ENCODE results near the gene PTGIS.

PTGIS gene

DNA sequence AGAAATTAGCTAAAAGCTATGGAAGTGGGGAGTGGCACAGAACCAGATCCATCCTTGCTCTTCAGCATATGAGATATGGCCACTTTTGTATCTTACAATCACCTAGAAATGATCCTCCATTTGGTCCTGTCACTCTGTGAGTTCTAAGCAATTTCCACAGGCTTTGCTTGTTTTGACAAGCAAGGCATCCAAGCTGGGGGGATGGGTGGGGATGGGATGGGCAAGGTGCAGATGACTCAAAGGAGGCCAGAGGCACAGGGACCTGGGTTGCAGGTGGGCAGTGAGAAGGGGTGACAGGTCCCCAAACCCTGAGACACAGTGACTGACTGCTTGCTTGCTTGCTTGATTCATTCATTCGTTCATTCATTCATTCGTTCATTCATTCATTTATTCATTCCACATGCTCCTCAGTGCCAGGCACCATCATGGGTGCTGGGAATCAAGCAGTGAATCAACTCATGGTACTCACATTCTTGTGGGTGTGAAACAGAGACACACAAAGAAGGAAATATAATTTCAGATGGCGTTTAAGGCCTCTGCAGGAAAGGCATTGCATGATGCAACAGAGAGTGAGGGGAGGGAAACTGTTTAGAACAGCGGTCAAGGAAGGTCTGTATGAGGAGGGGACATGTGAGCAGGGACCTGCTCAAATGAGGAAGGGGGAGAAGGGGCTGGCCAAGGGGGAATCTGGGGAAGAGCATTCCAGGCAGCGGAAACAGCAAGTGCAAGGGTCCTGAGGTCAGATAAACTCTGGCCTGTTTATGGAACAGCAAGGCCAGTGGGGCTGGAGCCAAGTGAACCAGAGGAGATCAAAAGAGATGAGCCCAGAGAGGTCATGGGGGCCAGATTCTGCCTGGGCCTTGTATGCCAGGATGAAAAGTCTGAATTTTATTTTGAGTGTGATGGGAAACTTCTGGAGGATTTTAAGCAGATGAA lies 88.9 kb downstream of the PTGIS start:
- H3K36me3 ChIP-seq (ENCODE audit: insufficient read depth, low read length) = no peaks in the 10 kb centered on the region
- H3K9me3 ChIP-seq (ENCODE audit: low read length) = no peaks in the 10 kb centered on the region
- H2AFZ ChIP-seq (ENCODE audit: low read depth, low read length) = no peak overlapping the region
- H3K4me1 ChIP-seq (ENCODE audit: insufficient read depth, low read length) = peaks cover 3% of the 10 kb centered on the region
- H3K4me3 ChIP-seq (ENCODE audit: low read length) = no peak overlapping the region
- no peaks in the 10 kb centered on the region for H3K27me3 ChIP-seq (ENCODE audit: insufficient read depth, low read length)

DNA sequence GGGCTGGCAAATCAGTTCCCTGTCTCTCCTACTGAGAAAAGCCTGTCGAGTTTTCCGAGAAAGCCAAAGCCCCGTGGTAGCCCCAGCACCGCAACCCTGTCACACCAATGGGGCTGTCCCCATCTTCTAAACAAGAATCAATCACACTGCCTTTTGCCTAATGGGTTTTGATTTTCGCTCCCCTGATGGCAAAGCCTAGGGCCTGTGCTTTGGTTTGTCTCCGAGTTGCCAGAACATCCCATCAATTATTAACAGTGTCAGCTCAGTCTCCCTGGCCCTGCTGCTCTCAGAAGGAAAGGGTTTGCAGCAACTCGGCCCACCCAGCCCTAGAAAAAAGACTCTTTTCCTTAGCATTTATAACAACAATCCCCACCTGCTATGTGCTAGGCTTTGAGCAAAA lies 89.7 kb downstream of the PTGIS start:
- Histone ChIP-seq H3K4me3 (ENCODE audit: low read length) (no peak overlapping the region), H2AFZ (ENCODE audit: low read depth, low read length) (no peak overlapping the region), H3K4me1 (ENCODE audit: insufficient read depth, low read length) (peaks cover 3% of the 10 kb centered on the region), H3K27me3 (ENCODE audit: insufficient read depth, low read length) (no peaks in the 10 kb centered on the region), H3K36me3 (ENCODE audit: insufficient read depth, low read length) (no peaks in the 10 kb centered on the region), H3K9me3 (ENCODE audit: low read length) (no peaks in the 10 kb centered on the region)

DNA sequence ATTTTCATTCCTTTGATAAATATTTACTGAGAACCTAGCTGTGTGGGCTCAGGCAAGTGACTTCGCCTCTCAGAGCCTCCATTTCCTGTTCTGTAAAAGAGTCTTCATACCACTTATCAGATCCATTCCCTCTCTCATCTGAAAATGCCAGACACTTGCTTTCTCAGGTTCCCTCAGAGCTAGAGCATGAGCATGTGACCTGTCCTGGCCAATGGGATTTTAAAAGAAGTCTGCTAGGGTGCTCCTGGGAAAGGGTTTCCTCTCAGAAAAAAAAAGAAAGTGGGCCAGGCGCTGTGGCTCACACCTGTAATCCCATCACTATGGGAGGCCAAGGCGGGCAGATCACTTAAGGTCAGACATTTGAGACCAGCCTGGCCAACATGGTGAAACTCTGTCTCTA lies 90.7 kb downstream of the PTGIS start:
- Histone ChIP-seq H3K36me3 (ENCODE audit: insufficient read depth, low read length) (no peaks in the 10 kb centered on the region), H2AFZ (ENCODE audit: low read depth, low read length) (no peak overlapping the region), H3K4me3 (ENCODE audit: low read length) (no peak overlapping the region), H3K9me3 (ENCODE audit: low read length) (no peaks in the 10 kb centered on the region), H3K4me1 (ENCODE audit: insufficient read depth, low read length) (no peaks in the 10 kb centered on the region), H3K27me3 (ENCODE audit: insufficient read depth, low read length) (no peaks in the 10 kb centered on the region)

DNA sequence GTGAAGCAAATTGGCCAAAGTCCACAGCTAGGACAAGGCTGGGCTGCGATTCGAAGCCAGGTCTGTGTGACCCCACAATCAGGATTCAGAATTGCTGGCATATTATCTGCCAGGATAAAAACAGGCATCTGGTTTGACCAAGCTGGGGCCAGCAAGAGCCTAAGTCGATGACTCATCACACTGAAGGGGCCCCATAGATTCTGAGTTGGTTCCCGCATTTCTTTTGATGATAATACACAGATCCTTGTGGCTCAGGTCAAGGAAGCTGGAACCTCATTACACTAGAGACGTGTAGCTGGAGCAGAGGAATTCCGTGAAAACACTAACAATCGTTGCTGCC lies 92.0 kb downstream of the PTGIS start:
- Histone ChIP-seq H3K27me3 (ENCODE audit: insufficient read depth, low read length) (no peaks in the 10 kb centered on the region), H3K4me3 (ENCODE audit: low read length) (no peak overlapping the region), H3K36me3 (ENCODE audit: insufficient read depth, low read length) (no peaks in the 10 kb centered on the region), H3K9me3 (ENCODE audit: low read length) (no peaks in the 10 kb centered on the region), H2AFZ (ENCODE audit: low read depth, low read length) (no peak overlapping the region), H3K4me1 (ENCODE audit: insufficient read depth, low read length) (no peaks in the 10 kb centered on the region)

DNA sequence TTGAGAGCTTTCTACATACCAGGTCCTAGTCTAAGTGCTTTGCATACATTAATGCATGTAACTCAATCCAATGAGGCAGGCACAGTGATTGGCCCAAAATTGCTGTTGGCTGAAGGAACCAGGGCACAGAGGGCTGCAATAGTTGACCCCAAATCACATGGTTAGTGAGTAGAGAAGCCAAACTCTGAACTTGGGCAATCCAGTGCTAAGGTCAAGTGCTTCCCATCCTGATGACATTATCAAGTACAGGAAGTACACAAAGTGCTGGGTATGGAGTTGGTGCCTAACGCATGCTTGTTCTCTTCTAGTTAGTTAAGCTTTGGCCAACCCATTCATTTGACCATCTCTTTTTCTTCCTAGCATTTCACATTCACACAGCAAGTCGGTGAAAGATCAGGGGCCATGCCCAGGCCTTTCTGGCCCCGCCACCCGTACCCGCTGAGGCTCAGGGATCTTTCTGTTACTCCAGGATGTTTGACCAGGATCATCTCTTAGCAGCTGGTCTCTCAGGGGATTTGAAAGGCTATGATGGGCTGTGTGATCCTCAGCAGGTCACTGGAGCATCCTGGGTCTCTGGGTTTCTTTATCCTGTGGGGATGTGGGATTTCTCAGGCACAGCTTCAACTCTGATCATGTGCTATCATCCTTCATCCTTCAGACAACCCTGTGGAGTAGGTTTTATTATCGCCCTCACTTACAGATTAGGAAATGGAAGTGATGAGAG lies 92.5 kb downstream of the PTGIS start:
- H2AFZ ChIP-seq (ENCODE audit: low read depth, low read length) = no peak overlapping the region
- H3K4me3 ChIP-seq (ENCODE audit: low read length) = no peak overlapping the region
- no peaks in the 10 kb centered on the region for H3K27me3 ChIP-seq (ENCODE audit: insufficient read depth, low read length)
- H3K9me3 ChIP-seq (ENCODE audit: low read length) = no peaks in the 10 kb centered on the region
- H3K4me1 ChIP-seq (ENCODE audit: insufficient read depth, low read length) = no peaks in the 10 kb centered on the region
- no peaks in the 10 kb centered on the region for H3K36me3 ChIP-seq (ENCODE audit: insufficient read depth, low read length)

DNA sequence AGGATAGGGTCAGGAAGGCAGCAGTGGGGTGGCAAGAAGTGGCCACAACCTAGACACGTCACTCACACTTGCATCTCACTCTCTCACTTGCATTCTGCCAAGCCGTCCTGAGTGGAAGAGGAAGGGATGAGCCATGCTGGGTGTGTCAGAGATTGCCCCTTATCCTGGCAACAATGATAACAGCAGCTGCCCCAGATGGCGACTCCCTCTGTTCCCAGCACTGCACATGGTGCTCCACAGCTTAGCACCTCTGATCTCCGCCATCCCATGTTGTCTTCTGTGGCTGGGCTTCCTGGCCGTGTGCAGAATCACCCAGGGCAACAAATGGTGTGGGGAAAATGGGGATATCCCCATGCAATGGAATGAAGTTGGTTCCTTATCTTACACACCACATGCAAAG lies 96.5 kb downstream of the PTGIS start:
- no peaks in the 10 kb centered on the region for H3K9me3 ChIP-seq (ENCODE audit: low read length)
- no peak overlapping the region for H2AFZ ChIP-seq (ENCODE audit: low read depth, low read length)
- no peaks in the 10 kb centered on the region for H3K27me3 ChIP-seq (ENCODE audit: insufficient read depth, low read length)
- no peaks in the 10 kb centered on the region for H3K36me3 ChIP-seq (ENCODE audit: insufficient read depth, low read length)
- H3K4me1 ChIP-seq (ENCODE audit: insufficient read depth, low read length) = no peaks in the 10 kb centered on the region
- no peak overlapping the region for H3K4me3 ChIP-seq (ENCODE audit: low read length)

DNA sequence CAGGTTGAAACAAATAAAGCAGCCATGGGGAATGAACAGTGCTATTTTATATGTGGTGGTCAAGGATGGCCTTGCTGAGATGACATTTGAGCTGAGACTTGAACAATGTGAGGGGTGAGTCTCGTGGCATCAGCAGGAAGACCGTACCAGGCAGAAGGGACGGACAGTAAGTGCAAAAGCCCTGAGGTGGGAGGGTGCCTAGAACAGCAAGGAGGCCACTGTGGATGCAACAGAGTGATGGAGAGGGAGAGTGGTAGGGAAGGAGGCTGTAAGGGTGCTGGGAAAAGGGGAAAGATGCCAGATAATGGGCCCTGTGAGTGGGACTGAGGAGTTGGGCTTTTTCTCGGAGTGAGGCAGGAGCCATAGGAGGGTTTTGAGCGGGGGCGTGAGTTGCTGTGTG lies 97.0 kb downstream of the PTGIS start:
- Histone ChIP-seq H3K4me1 (ENCODE audit: insufficient read depth, low read length) (no peaks in the 10 kb centered on the region), H3K9me3 (ENCODE audit: low read length) (no peaks in the 10 kb centered on the region), H3K4me3 (ENCODE audit: low read length) (no peak overlapping the region), H2AFZ (ENCODE audit: low read depth, low read length) (no peak overlapping the region), H3K27me3 (ENCODE audit: insufficient read depth, low read length) (no peaks in the 10 kb centered on the region), H3K36me3 (ENCODE audit: insufficient read depth, low read length) (no peaks in the 10 kb centered on the region)

DNA sequence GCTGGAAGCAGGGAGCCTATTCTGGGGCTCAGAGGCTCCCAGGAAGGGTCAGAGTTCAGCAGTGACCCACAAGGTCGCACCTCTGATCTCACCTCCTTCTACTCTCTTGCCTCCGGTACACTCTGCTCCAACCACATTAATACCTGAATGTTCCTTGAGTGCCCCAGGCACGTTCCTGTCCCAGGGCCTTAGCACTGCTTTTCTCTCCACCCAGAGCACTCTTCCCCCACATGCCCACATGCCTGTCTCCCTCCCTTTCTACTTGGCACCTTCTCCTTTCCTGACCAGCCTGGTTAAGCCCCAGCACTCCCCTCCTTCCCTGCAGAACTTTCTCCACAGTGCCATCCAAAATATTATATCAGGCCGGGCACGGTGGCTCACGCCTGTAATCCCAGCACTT lies 98.9 kb downstream of the PTGIS start:
- no peaks in the 10 kb centered on the region for H3K4me1 ChIP-seq (ENCODE audit: insufficient read depth, low read length)
- no peaks in the 10 kb centered on the region for H3K9me3 ChIP-seq (ENCODE audit: low read length)
- no peak overlapping the region for H2AFZ ChIP-seq (ENCODE audit: low read depth, low read length)
- H3K36me3 ChIP-seq (ENCODE audit: insufficient read depth, low read length) = no peaks in the 10 kb centered on the region
- no peaks in the 10 kb centered on the region for H3K27me3 ChIP-seq (ENCODE audit: insufficient read depth, low read length)
- no peak overlapping the region for H3K4me3 ChIP-seq (ENCODE audit: low read length)

DNA sequence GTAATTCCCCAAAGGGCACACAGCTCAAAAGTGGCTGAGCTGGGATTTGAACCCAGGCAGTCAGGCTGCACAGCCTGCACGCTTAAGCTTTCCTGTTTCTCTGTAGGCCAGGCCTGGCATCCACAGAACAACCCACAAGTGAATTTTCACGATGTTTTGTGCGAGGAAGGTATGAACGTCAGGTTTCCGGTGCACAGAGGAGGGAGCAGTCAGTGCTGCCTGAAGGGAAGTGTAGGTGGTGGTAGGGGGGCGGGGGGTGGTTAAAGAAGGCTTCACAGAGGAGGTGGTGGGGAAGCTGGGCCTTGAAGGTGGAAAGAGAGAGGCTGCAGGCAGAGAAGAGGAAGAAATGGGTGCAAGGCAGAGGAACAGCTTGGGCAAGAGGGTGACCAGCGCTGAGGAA lies 99.5 kb downstream of the PTGIS start:
- Histone ChIP-seq H3K4me3 (ENCODE audit: low read length) (no peak overlapping the region), H3K9me3 (ENCODE audit: low read length) (no peaks in the 10 kb centered on the region), H3K4me1 (ENCODE audit: insufficient read depth, low read length) (no peaks in the 10 kb centered on the region), H3K27me3 (ENCODE audit: insufficient read depth, low read length) (no peaks in the 10 kb centered on the region), H2AFZ (ENCODE audit: low read depth, low read length) (no peak overlapping the region), H3K36me3 (ENCODE audit: insufficient read depth, low read length) (no peaks in the 10 kb centered on the region)

DNA sequence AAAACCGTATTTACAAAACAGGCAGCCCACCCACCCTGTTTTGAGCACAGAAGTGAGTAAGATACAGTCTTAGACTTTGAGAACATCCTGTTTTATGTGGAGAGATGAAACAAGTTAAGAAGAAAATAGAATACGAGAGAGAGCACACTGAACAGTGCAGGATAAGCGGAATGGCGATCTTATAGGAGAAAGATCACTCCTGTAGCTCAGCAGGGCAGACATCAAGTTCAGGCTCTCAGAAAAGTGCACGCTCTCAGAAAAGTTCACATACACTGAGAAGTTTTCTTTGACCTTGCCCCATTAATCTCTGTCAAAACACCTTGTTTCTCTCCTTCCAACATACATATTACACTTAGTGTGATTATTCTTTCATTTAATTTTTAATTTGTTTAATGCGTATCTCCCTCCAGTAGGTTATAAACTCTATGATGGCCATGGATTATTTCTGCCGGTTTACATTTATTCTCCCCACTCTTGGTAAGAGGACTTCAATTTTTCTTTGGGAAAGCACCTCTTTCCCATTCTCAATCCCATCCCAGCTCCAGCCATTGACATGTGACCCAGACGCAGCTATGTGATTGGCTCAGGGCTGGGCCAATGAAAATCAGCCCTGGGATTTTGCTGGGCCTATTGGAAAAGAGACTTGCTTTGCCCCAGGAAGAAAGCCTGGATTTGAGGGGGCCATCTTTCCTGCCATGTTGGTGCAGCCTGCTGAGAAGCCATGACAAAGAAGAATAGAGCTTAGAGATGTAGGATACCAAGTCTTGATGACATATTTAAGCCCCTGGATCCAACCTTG lies 101.6 kb downstream of the PTGIS start:
- H3K4me3 ChIP-seq (ENCODE audit: low read length) = no peak overlapping the region

DNA sequence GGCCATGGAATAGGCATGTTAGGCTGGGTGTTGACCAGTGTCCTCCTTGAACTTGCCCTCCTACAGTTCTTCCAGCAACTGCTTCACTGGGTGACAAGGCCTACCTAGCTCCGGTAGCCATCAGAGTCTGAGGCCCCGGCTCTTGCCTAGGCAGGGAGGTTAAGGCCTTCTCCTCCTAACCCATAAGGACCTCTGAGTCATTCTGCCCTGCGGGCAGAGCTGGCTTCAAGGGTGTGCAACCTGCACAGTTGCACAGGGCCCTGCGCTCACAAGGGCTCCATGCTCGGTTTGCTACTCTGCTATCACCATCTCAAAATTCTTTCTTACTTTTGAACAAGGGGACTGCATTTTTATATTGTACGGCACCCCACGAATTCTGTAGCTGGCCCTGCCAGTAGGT lies 103.4 kb downstream of the PTGIS start:
- H3K36me3 ChIP-seq (ENCODE audit: insufficient read depth, low read length) = no peaks in the 10 kb centered on the region
- H3K4me1 ChIP-seq (ENCODE audit: insufficient read depth, low read length) = no peaks in the 10 kb centered on the region
- no peaks in the 10 kb centered on the region for H3K9me3 ChIP-seq (ENCODE audit: low read length)
- no peak overlapping the region for H3K4me3 ChIP-seq (ENCODE audit: low read length)
- no peaks in the 10 kb centered on the region for H3K27me3 ChIP-seq (ENCODE audit: insufficient read depth, low read length)
- no peak overlapping the region for H2AFZ ChIP-seq (ENCODE audit: low read depth, low read length)

More for the DNA sequence above, 101.6 kb downstream of the PTGIS start:
- Histone ChIP-seq H2AFZ (ENCODE audit: low read depth, low read length) (no peak overlapping the region), H3K36me3 (ENCODE audit: insufficient read depth, low read length) (no peaks in the 10 kb centered on the region), H3K9me3 (ENCODE audit: low read length) (no peaks in the 10 kb centered on the region), H3K27me3 (ENCODE audit: insufficient read depth, low read length) (no peaks in the 10 kb centered on the region), H3K4me1 (ENCODE audit: insufficient read depth, low read length) (no peaks in the 10 kb centered on the region)

DNA sequence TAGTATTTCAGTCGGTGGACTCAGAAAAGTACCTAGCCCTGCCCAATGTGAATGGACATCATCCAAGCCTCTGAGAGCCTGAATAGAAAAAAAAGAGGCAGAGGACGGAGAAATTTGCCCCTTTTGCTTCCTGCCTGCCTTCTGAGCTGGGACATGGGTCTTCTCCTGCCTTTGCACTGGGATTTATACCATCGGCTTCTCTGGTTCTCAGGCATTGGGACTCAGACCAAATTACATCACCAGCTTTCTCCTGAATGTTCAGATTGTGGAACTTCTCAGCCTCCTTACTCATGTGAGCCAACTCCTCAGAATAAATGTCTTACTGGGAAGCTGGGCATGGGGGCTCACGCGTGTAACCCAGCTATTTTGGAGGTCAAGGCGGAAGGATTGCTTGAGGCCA lies 105.3 kb downstream of the PTGIS start:
- no peak overlapping the region for H3K4me3 ChIP-seq (ENCODE audit: low read length)
- no peaks in the 10 kb centered on the region for H3K4me1 ChIP-seq (ENCODE audit: insufficient read depth, low read length)
- H3K36me3 ChIP-seq (ENCODE audit: insufficient read depth, low read length) = no peaks in the 10 kb centered on the region
- no peaks in the 10 kb centered on the region for H3K9me3 ChIP-seq (ENCODE audit: low read length)
- no peaks in the 10 kb centered on the region for H3K27me3 ChIP-seq (ENCODE audit: insufficient read depth, low read length)
- H2AFZ ChIP-seq (ENCODE audit: low read depth, low read length) = no peak overlapping the region

All from neuron (in vitro differentiated cells).